GM19324 (cell line): Measurements from ENCODE around the gene ARAP1.

Source experiments
- ATAC-seq: cut with Tn5 transposase; IDR thresholded peaks from one replicate; pipeline ENCODE4 v1.9.1; 2021; ENCODE audit warnings: mild to moderate bottlenecking, moderate library complexity; ENCODE audit not compliant: unreplicated experiment, low FRiP score

The ARAP1 gene

DNA sequence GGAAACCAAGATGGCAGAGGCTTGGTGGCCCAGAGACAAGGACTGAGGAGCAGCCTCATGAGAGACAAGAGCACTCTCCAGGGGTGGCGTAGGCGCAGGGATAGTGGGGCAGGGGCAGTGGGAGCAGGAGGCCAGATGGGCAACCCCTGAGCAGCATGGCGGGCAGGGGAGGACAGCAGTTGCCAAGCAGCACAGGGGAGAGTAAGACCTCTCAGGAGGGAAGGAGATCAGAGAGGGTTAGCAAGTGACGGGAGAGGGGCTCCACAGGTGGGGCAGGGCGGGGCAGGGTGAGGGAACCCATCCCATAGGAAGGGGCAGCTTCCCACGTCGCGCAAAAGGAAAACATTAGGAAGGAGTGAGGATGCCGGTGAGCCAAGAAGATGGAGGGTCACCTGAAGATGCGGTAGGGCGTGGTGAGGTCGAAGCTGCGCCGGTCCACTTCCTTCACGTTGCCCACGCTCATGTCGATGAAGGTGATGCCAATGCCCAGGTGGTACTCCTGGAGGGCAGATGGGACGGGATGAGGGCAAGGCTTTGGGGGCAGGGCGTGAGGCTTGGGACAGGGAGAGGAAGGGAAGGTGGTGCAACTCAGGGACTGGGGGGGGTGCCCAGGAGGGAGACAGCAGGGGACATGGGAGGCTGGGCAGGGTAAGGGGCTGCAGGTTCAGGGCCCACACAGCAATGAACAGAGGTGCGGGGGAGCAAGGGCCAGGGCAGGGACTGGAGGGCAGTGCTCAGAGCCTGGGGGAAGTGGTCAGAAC lies 42.5 kb downstream of the ARAP1 start:
- ATAC-seq, result no peak

DNA sequence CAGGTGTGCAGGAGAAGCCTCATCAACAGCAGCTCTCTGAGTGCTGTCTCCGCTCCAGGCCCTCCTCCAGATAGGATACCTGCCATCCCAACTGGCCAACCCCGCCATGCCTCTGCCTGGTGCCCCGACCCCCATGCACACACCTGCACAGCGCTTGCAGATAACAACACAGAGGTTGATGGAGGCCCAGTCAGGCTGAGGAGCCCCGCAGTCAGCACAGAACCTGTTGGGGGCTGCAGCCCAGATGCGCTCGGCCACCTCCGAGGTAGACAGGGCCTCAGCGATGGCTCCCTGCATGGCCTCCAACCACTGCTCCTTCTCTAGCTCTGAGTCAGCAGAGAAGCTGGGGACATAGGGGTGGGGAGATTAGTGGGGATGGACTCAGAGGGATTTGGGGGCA lies 45.2 kb downstream of the ARAP1 start:
- no peak for ATAC-seq

DNA sequence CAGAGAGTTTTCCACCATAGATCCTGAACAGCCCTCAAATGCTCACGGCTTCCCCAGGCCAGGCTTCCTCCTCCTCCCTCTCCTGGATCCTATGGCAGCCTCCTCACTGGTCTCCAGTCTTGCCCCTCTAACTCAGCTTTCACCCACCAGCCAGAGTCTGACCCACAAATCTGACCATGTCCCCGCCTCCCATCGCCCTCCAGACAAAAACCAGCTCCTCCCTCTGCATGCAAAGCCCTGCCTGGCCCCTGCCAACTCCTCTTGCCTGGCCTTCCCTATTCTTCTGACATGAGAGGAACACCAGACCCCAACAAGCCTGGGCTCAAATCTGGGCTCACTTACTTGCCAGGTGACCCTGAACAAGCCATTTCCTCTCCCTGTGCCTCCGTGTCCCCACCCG lies 45.6 kb downstream of the ARAP1 start:
- no peak for ATAC-seq

- no peak for ATAC-seq
Measured at GRCh38 chr11:72705442-72706365, 46.5 kb downstream of the ARAP1 start.

GRCh38 chr11:72704783-72705265 lies 47.4 kb downstream of the ARAP1 start:
- no peak for ATAC-seq

- no peak for ATAC-seq
Measured at GRCh38 chr11:72704028-72704782, 48.0 kb downstream of the ARAP1 start.

GRCh38 chr11:72703267-72704008 lies 48.8 kb downstream of the ARAP1 start:
- ATAC-seq, result no peak

DNA sequence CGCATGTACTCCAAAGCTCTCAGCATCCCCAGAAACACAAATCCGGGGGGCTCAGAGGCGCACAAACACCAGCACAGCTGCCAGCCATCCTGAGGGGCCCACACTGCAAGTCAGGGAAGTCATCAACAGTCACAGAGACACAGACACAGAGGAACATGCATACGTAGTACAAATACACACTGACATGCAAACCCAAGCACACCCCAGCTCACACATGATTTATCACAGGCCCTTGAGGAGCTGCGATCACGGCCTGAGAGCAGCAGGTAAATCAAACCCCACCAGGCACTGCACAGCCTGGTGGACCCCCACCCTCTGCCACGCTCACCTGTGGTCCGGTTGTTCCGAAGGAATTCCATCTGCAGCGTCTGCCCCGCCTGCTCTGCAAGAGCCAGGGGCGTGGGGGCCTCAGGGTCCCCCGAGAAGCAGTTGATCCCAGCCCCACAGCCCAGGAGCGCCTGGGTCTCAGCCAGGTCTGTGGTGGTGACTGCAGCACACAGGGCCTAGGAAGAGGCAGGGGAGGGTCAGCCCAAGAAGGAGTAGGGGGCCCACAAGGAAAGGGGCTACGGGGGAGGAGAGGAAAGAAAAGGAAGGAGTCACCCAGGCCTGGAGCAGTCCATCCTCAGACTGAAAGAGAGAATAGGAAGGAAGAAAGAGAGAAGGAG lies 49.5 kb downstream of the ARAP1 start:
- ATAC-seq, result no peak

DNA sequence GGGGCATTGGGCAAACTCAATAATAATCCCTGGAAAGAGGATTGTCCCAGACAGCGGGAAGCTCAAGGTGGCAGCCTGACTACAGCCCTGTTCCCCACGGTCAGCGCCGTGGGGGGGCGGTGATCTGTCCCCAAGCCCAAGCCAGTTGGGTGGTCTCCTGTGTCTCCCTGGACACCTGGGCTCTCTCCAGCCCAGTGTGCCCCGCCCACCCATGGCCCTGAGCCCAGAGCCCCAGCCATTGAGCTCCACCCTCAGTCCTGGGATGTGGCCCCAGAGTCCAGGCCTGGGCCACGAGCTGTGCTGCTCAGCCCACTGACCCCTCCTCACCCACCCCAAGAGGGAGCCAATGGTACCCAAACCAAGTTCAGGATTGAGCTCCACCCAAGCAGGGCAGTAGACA lies 50.1 kb downstream of the ARAP1 start:
- ATAC-seq, result no peak

DNA sequence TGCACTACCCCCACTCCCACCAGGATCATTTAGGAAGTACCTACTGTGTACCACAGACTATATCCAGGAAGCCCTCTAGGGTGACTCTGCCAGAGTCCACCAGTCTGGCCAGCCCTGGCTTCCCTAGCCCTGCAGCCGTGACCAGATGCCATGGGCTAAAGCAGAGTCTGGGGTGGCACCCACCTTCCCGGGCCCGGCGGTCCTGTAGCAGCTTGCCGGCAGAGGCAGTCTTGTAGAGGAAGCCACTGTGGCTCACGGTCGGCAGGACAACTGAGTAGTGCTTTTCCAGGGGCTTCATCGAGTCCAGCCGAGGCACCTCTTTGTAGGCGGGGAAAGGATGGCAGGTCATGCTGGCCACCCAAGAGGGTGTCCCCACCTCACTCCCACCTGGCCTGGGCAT lies 50.7 kb downstream of the ARAP1 start:
- no peak for ATAC-seq

DNA sequence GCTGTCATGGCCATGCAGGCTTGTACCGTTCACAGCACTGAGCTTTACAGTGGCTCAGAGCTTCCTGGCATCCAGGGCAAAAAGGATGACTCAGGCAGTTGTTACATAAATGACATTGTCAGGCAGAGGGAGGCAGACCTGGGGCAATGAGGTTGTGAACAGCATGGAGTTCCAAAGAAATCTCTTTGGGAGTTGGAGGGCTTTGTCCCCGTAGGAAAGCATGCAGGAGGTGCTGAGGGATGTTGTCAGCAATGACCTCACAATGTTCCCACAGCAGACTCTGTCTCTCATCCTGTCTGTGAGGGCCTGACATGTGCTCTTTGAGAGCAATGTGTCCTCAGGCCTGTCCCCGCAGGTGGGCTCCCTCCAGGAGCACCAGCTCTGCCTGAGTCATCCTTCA lies 52.1 kb downstream of the ARAP1 start:
- no peak for ATAC-seq

DNA sequence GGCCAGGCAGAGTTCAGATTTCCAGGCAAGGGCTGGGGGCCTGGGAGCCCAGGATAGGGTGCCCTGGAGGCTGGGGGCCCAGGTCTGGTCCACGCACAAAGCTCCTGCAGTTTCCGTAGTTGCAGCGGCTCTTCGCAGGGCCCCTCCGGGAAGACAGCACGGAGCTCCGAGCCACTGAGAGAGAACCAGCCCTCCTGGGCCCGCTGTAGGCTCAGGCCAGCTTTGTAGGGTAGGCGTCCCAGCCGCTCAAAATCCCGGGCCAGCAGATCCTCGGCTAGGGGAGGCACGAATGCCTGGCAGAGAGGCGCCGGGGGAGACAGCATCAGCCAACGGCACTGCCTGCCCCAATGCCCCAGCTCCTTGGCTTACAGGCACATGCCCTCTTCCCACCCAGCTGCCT lies 54.4 kb downstream of the ARAP1 start:
- ATAC-seq, result no peak

DNA sequence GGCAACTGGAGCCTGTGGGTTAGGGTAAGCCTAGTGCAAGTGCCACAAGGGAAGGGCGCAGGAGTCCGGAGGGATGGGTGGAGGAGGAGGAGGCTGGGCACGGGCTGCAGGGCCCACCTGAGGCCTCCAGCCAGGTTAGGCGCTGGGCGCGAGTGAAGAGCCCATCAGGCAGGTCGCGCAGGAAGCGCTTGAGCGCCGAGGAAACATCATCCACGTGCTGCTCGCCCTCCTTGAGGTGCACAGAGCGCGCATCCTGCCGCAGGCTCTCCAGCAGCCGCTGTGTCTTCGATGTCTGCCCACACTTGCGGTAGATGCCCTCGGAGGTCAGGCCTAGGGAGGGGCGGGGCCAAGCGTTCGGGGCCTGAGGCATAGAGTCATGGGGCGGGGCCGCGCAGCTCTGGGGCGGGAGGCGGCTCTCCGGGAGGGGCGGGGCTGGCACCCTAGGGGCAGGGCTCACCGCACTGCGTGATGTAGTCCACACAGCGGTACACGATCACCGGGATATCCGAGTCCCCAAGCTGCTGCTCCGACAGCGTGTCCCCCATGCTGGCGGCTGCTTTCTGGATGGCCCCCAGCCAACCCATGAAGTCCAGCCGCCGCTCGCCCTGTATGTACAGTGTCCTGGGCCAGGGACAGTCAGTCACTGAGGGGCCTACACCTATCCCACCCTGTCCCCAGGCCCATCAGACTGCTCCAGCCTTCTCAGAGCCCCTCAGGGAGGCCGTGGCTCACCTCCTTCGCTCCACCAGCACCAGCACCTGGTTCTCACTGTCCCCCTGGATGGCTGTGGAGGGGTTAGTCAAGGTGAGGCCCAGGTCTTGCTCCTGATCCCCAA lies 55.1 kb downstream of the ARAP1 start:
- ATAC-seq, result no peak

DNA sequence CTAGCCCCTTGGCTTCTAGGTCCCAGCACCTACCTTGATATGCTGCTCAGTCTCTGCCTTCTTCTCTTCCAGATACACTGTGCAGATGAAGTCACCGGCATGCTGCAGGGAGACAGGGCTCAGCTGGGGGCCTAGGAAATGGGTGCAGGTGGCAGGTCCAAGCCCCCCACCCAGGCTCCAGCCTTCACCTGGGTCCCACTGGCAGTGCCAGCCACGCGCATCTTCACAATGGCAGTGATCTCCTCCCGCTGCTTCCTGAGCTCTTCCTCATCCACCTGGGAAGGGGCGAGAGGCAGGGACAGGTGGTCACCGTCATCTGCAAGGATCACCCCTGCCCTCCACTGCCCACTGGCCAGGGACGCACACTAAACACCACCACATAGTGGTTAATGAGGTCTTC lies 56.9 kb downstream of the ARAP1 start:
- ATAC-seq, result no peak

DNA sequence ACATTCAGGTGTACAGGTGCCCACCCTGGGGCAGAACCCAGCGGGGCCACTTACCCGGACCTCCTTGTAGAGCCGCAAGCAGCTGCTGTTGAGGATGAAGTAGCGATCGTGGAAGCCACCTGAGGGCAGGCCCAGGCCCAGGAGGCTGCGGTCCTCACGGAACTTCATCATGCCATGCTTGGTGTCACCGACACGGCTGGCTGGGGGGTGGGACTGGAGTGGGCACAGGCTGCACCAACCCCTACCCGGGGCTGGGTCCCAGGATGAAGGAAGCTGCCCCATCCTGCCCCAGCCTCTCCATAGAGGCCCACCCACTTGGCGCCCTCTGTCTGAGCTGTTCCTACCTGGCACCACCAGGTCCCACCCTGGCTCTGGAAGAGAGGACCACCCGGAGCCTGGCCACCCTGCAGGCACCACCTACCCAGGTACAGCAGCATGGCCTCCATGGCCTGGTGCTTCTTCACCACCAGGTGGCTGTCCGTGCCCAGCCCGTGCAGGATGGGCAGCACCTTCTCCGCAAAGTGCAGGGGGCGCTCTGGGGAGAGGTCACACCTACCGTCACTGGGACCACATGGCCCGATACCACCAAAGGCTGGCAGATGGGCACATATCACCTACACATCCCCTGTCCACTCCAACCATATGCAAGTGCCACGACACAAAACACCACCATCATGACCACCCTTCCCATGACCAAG lies 58.8 kb downstream of the ARAP1 start:
- ATAC-seq, result no peak

- ATAC-seq, result no peak
Measured at GRCh38 chr11:72692498-72693237, 59.5 kb downstream of the ARAP1 start.

- ATAC-seq, result no peak
Measured at GRCh38 chr11:72690166-72690565, 62.0 kb downstream of the ARAP1 start.

DNA sequence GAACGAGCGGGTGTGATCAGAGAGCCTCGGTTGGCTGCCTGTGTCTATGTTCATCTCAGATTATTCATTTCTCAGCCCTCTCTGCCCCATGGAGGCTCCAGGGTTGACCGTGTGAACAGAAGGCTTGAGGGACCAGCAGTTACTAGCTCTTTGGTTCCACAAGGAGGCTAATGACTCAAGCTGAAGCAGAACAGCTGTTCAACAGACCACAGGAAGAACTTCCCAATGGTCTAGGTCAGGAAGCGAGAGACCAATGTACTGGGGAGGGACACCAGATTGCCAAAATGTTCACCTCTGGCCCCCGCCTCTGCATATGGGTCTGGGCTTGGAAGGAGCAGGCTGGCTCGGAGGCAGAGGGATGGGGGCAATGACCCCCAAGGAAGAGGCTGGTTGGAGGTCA lies 63.3 kb downstream of the ARAP1 start:
- no peak for ATAC-seq
